Activated CD8-positive, alpha-beta memory T cell treated with anti-CD3 and anti-CD28 coated beads, Interleukin-2, amount 50 U/mL, for 4 hours (primary cell): ENCODE measurements around the gene PPARGC1A.

ENCODE experiments used
- DNase-seq: peaks from one replicate; pipeline ENCODE4 v3.0.0-alpha.2; 2020

Gene PPARGC1A

GRCh38 chr4:23889814-23890341 lies at the start of gene PPARGC1A:
Gene PPARGC1A (minus strand): TSS chr4:23890047. CDS start chr4:23889957, 90 bp downstream.
- DNase-seq, result no peak

- DNase-seq, result no peak
Observed at GRCh38 chr4:23938796-23939195, 48.9 kb upstream of the PPARGC1A start.

- no peak for DNase-seq
Observed at GRCh38 chr4:23937173-23937572, 47.3 kb upstream of the PPARGC1A start.

- no peak for DNase-seq
Observed at GRCh38 chr4:23934915-23935314, 45.1 kb upstream of the PPARGC1A start.

- no peak for DNase-seq
Observed at GRCh38 chr4:23934223-23934622, 44.4 kb upstream of the PPARGC1A start.

- no peak for DNase-seq
Observed at GRCh38 chr4:23932901-23933308, 43.1 kb upstream of the PPARGC1A start.

GRCh38 chr4:23932186-23932585 lies 42.3 kb upstream of the PPARGC1A start:
- DNase-seq, result no peak

- no peak for DNase-seq
Observed at GRCh38 chr4:23931489-23931830, 41.6 kb upstream of the PPARGC1A start.

GRCh38 chr4:23930750-23931488 lies 41.1 kb upstream of the PPARGC1A start:
- no peak for DNase-seq

GRCh38 chr4:23929248-23929647 lies 39.4 kb upstream of the PPARGC1A start:
- DNase-seq, result no peak

- DNase-seq, result no peak
Observed at GRCh38 chr4:23924556-23924955, 34.7 kb upstream of the PPARGC1A start.

GRCh38 chr4:23923840-23924239 lies 34.0 kb upstream of the PPARGC1A start:
- no peak for DNase-seq

GRCh38 chr4:23923141-23923540 lies 33.3 kb upstream of the PPARGC1A start:
- DNase-seq, result no peak

- DNase-seq, result no peak
Observed at GRCh38 chr4:23922541-23923111, 32.8 kb upstream of the PPARGC1A start.

- no peak for DNase-seq
Observed at GRCh38 chr4:23922013-23922412, 32.2 kb upstream of the PPARGC1A start.

- no peak for DNase-seq
Observed at GRCh38 chr4:23921447-23921845, 31.6 kb upstream of the PPARGC1A start.

- no peak for DNase-seq
Observed at GRCh38 chr4:23920716-23921446, 31.0 kb upstream of the PPARGC1A start.

- no peak for DNase-seq
Observed at GRCh38 chr4:23920296-23920695, 30.4 kb upstream of the PPARGC1A start.

- DNase-seq, result no peak
Observed at GRCh38 chr4:23916282-23916681, 26.4 kb upstream of the PPARGC1A start.

- no peak for DNase-seq
Observed at GRCh38 chr4:23915459-23916132, 25.7 kb upstream of the PPARGC1A start.

GRCh38 chr4:23911675-23912455 lies 22.0 kb upstream of the PPARGC1A start:
- no peak for DNase-seq

GRCh38 chr4:23909671-23910070 lies 19.8 kb upstream of the PPARGC1A start:
- no peak for DNase-seq

GRCh38 chr4:23906839-23907238 lies 17.0 kb upstream of the PPARGC1A start:
- DNase-seq, result no peak
